Putamen (tissue), 1 donor: ENCODE measurements around the gene IQCM.

Source experiments
- DNase-seq: peaks from one replicate; pipeline ENCODE4 v3.0.0-alpha.2; 2016; ENCODE audit warnings: low spot score

Gene IQCM, protein sequence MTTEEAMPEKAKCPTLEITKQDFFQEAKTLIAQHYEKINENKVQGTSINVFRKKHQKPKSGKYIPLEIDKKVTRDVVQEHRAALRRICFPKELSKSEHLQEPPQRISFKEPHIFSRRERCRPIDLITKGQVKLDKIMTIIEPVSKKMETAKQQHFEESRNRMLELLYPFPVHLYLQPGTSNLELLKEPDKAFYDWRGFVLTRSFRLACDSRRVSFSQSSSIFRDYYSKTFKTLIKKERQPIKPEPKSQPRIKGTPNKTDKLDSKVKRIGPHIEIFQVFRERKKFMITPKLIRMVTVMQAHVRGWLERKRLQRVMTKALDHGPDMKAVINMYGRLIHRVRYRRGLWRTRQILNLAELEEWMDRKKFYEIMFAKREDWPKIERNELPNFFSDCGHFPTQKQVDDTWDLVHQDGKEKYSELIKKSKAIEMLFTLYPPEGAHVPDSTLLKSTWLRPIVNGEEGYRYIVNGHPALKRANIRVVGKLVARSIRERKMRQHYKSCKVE

DNA sequence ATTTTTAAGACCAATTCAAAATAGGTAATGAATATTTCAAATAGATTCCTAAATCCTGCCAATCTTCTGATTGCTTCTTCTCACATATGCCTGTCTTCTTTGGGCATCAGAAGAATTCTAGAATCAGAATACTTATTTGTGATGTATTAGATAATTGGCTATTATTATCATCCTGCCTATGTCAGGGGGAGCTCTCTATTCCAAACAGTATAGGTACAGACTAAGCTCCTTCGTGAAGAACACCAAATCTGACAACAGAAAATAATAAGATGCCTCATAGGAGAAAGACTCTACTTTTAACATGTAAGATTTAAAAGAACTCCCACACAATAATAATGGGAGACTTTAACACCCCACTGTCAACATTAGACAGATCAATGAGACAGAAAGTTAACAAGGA lies at the start of gene IQCM:
Gene IQCM, minus strand, starts transcription at position 101 of the 400 bp plus-strand sequence. CDS start 73,152 bp downstream, outside the sequence.
- DNase-seq = no peak

DNA sequence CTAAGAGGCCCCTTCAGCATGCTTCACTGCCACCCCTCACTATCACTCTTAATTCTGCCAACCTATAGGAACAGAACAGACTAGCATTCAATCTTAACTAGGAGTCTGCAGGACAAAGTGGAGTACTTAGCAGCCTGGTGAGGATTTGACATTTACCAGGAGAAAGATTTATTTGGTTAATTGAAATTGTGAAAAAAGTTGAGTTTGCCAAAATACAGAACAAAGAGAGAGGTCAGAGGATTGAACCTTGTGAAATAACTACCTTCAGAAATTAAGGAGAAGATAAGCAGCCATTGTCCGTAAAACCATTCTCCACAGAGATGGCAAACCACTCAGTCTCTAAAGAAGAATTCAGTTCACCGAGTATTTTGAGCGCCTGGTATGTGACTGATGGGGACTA lies 41.8 kb upstream of the IQCM start:
- DNase-seq = no peak

DNA sequence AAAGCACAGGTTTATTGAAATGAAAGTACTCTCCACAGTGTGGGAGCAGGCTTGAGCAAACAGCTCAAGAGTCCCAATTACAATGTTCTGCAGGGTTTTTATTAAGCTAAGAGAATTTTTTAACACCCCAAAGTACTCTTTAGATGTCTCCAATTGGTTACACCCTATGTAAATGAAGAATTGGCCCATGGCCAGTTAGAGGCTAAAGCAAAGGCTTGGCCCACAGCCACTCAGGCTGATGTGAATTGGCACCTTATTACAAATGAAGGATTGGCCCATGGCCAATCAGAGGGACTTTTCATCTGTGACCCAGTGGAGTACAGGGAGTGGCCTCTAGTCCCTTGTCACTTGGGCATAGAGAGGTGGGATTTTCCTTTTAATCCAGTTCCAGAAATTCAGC lies 30.1 kb upstream of the IQCM start:
- DNase-seq = no peak

DNA sequence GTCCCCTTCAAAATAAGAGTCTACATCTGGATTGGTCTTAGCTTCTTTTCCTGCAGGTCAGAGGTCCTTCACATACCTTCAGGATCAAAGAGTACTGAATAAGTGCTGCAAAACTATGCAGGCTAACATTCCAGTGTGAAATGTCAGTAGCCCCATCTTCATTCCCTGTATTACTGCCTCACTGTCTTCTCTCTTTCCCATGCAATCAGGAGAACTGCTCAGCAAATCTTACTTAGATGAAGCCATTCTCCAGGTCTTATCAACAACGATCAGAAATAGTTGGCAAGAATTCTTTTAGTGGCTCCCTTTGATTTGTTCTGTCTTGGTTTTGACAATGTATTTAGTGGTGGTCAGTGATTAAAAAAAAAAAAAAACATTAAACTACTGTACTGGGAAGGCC lies 26.0 kb upstream of the IQCM start:
- no peak for DNase-seq

DNA sequence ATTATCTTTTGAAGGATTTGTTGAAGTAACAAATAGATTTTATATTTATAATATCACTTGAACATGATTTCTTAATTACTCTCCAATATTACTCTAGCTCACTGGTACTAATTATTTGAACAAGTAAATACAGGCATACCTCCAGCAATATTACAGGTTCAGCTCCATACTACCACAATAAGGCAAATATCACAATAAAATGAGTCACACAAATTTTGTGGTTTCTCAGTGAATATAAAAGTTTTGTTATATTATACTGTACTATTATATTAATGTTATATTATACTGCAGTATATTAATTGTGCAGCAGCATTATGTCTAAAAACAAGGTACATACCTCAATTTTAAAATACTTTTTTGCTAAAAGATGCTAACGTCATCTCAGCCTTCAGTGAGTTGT lies 22.4 kb upstream of the IQCM start:
- DNase-seq = no peak

DNA sequence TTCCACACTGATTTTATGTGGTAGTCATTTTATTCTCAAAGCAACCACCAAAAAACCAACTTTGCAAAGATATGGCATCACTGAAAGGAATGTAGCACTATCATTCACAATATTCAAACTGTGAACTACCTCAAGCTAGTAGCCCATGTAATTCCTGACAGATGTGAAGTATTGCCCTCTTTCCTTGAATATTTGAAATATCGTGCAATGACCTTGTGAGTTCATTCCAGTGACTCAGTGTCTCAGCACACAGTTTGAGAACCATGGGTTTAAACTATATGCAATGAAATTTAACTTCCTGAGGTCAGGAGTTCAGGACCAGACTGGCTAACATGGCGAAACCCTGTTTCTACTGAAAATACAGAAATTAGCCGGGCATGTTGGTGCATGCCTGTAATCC lies 20.9 kb upstream of the IQCM start:
- DNase-seq = no peak

DNA sequence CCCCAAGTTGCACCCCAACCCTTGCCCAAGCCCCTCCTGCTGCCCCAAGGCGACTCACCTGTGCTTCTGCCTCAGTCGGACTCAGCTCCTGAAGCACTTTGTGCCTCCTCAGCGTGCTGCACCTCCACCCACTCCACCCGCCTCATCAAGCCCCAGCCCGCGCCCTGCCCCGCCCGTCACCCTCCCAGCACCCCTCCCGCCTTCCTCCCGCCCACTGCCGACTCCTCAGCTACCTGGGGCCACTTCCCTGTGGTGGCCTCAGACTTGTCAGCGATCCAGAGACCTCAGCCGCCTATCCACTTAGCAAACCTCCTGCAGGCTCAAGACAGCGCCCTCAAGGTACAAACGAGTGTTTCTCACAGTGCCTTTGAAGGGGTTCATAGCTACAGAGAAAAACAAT lies 19.6 kb upstream of the IQCM start:
- DNase-seq = no peak

DNA sequence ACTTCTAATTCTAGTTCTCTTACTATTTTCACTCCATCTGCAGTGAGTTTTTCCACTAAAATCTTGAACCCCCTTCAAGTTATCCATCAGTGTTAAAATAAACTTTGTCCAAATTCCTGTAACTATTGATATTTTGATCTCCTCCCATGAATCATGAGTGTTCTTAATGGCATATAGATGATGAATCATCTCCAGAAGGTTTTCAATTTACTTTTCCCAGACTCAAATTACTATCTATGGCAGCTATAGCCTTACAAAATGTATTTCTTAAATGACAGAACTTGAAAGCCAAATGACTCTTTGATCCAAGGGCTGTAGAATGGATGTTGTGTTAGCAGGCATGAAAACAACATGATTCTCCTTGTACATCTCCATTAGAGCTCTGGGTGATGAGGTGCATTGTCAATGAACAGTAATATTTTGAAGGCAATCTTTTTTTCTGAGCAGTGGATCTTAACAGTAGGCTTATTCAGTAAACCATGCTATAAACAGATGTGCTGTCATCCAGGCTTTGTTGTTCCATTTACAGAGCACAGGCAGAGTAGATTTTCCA lies 16.1 kb upstream of the IQCM start:
- no peak for DNase-seq

DNA sequence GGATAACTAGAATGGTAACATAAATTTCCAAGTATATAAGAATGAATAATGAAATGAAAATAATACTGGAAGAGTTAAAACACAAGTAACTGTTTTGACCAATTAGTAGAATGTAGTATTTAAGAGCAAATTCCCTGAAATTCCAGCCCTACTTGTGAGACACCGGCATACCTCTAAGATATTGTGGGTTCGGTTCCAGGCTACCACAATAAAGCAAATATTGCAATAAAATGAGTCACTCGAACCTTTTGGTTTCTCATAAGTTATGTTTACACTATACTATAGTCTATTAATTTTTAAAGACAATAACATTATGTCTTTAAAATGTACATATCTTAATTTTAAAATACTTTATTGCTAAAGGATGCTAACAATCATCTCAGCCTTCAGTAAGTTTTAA lies 15.2 kb upstream of the IQCM start:
- no peak for DNase-seq

DNA sequence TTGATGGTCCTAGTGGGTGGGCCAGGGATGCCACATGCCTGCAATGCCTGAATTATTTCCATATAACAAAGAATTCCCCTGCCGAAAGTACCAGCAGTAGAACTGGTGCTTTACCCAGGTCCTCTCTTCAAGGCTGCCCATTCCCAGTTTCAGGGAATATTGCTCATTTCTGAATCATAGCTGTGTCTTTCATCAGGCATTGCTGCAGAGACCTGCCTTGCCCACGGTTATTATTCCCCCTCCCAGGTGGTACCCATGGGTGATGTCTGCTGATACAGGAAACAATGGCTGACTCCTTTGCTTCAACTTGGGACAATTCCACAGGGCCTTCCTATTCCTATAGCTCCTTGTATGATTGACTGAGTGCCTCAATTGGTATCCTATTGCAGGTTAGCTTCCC lies 9.7 kb upstream of the IQCM start:
- no peak for DNase-seq

DNA sequence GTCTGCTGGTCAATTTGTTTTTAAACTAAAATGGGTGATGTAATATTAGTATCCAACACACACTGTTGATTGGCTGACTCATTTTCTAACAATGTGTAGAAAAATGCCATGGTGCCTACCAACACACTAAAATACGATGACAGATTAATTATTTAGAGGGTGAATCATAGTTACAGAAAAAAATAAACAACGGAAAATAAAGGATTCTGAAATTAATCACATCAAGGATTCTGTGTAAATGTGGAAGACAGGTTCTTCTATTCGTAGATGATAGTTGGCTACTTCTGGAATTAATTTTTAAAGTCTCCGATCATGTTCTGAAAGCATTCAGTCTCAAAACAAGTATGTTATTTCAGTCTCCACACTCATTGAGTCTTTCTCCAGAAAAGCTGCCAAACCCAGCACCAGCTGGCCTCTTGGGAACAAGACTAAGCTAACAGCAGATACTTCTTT lies 8.2 kb upstream of the IQCM start:
- DNase-seq = no peak

DNA sequence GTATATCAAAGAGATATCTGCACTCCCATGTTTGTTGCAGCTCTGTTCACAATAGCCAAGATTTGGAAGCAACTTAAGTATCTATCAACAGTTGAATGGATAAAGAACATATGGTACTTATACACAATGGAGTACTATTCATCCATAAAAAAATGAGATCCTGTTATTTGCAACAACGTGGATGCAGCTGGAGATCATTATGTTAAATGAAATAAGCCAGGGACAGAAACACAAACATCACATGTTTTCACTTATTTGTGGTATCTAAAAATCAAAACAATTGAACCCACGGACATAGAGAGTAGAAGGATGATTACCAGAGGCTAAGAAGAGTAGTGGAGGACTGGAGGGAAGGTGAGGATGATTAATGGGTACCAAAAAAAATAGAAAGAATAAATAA lies 14.2 kb downstream of the IQCM start:
- no peak for DNase-seq

DNA sequence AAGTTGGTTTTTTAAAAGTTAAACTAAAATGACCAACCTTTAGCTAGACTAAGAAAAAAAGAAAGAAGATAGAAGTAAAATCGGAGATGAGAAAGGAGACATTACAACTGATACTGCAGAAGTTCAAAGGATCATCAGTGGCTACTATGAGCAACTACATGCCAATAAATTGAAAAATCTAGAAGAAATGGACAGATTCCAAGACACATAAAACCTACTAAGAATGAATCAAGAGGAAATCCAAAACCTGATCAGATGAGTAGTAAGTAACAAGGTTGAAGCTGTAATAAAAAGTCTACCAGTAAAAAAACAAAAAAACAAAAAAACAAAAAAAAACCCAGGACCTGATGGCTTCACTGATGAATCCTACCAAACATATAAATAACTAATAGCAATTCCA lies 16.1 kb downstream of the IQCM start:
- no peak for DNase-seq

DNA sequence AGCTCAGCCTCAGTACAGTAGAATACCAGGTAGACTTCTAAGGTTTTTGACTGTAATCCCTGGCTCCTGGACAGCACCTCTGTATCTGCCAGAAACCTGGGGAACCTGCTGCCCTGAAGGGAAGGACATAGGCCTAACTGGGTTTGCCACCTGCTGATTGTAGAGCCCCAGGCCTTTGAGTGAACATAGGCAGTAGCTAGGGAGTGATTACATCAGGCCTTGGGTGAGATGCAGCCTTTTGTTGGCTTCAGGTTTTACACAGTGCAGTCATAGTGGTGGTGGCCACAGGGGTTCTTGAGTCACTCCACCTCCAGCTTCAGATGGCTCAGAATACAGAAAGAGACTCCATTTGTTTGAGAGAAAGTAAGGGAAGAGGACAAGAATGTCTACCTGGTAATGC lies 19.3 kb downstream of the IQCM start:
- DNase-seq = no peak

DNA sequence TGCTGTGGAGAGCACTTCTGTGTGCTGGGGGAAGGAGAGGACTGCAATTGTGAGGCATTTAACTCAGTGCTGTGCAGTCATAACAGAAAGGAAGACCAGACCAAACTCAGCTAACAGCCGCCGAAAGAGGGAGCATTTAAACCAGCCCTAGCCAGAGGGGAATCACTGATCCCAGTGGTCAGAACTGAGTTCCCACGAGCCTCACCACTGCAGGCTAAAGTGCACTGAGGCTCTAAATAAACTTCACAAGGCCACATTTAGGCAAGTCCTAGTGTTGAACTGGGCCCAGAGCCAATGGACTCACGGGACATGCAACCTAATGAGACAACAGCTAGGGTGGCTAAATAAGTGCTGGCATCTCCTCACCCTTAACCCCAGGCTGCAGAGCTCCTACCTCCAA lies 20.4 kb downstream of the IQCM start:
- no peak for DNase-seq

DNA sequence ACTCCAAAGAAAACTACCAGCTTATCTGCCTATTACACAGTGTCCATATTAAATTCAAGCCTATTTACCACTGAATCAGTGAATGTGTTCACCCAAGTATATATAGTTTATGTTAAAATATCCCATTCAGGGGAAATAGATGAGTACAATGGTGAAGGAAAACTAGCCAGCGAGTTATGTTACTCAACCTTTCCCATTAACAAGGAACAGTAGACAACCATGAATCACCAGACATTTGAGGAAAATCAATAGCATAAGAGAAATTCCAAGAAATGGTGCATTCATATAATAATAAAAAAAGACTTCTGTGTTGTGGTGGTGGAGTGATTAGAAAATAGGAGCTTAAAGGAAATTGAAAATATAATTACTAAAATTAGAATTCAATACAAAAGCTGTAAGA lies 21.3 kb downstream of the IQCM start:
- no peak for DNase-seq

DNA sequence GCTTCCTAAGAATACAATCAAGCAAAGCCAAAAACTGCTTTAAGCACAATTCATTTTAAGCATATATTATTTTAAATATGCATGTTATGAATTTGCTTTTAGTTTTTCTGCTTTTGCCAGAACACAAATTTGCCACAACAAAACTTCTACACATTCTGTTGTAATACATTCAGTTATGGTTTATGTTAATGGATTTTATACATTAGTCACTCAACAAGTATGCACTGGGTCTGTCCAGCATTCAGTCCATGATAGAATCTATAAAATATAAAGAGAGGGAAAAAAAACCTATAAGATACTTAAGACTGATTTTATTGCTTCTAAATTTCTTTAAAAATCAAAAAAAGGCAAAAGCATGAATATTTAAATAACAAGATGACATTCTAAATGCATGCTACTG lies 22.2 kb downstream of the IQCM start:
- DNase-seq = no peak

DNA sequence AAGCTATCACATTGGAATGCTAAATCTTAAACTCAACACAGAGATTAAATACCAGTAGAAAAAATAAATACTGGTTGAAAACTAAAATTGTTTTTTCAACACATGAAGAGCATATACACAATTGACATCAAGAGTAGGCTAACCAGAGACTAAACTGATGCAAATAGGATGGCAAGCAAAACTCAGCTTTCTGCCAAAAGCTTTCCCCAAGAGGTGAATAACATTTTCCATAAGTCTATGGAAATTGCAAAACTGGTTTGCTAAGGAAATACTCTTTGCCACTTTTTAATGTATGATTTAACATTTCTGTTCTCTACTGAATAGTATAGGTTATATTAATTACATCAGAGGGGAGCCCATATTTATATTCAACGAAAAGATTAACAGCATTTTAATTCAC lies 23.8 kb downstream of the IQCM start:
- no peak for DNase-seq

DNA sequence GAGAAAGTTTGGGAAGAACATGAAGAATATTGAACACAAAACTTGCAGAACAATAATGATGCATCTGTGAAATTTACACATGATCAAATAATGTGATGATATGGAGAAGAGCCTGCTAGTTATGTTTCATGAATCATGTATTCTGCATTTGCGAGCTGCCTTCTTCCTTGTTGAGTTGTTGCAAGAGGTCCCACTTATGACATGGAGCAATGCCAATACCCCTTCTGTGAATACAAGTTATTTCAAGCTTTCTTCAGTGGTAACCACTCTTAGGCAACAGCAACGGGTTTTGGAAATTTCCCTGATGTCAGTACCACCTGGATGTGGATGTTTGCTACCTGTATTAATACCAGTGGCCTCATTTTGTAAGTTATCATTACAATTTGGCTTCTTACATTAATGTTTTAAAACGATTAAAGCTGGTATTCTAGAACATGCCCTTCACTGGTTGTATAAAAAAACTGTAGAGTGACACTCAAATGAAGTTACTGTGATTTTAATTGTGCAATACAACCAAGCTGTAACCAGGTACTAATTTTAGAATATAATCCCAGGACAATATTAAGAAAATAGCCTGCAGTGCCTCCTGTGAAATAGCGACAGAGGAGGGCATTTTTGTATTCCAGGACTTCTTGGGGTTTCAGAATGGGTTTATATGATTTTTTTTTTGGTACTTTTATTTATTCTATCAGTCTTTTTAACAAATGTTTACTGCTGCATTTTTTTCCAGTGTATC lies 25.3 kb downstream of the IQCM start:
- DNase-seq = no peak

DNA sequence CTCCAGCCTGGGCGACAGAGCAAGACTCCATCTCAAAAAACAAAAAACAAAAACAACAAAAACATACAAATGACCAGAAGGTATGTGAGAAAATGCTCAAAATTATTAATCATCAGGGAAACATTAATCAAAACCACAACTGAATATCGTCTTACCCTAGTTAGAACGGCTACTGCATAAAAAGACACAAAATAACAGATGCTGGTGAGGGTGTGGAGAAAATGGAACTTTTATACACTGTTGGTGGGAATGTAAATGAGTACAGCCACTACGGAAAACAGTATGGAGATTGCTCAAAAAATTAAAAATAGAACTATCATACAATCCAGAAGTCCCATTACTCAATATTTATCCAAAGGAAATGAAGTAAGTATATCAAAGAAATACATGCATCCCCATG lies 27.3 kb downstream of the IQCM start:
- no peak for DNase-seq

DNA sequence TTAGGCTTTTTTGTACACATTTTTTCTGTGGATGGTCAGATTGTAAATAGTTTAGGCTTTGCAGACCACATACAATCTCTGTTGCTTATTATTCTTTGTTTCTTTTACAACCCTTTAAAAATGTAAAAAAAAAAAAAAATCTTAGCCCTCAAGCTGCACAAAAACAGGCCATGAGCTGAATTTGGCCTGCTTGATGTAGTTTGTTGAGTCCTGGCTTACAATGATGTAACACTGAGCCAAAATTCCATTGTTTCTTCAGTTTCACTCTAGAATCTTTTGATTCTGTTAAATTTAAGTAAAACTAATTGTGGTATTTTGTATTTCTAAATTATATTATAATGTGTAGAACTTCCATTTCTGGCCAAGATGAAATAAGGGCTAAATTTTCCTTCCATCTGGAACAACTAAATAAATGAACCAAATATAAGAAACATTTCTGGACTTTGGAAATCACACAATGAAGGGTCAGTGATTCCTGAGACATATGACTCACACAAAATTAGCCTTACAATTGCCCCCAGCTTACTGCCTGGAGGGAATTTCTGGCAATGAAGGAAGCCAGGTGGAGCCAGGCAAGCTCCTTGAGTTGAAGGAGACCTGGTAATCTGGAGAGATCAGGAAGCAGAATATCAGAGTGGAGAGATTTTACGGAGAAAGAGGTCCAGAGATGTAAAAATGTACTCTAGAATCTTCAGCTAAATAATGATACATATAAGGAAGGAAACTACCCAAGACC lies 29.8 kb downstream of the IQCM start:
- DNase-seq = no peak

DNA sequence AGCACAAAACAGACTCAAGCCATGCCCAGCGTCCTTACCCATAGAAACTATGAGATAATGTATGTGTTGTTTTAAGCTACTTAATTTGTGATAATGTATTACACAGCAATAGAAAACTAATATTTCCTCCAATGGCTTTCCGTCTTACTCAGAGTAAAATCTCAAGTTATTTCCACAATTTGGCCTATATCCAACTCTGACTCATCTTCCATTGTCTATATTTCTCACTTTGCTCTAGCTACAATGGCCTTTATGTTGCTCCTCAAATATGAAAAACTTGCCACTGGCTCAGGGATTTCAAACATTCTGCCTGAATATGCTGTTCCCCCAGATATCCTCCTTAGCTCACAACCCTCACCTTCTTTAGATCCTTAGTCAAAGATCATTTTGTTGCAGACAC lies 31.6 kb downstream of the IQCM start:
- DNase-seq = no peak
